K562 (cell line): Measurements from ENCODE around the gene TEX53. TPM values are rescaled to one million over a fixed set of nuclear protein-coding genes. Genes with fewer than 3 reads are reported as not detected.

Experiments used
- ATAC-seq: fragments of 200-7000 bp; cut with Tn5 transposase; 3 replicates; pipeline ENCODE4 v1.9.1; 2020; ENCODE audit warnings: moderate library complexity
- BruUV-seq: library from RNA; stranded (reverse); fragments of 400-500 nt; replicated peaks from 2 replicates; lab custom pipeline; 2021; lab: Mats Ljungman, UMichigan
- CTCF ChIA-PET: fragments of 300-600 bp; formaldehyde crosslinking; extraction: SDS; loops from one replicate; lab custom pipeline; 2021; ENCODE audit warnings: low intra/inter-chr PET ratio; lab: Yijun Ruan, JAX
- POLR2A ChIA-PET: fragments of 300-600, 350-650 bp; sonication (Branson Sonifier 250); formaldehyde crosslinking; extraction: SDS; loops from one replicate; lab custom pipeline; 2021; ENCODE audit warnings: antibody characterized with exemption, inconsistent platforms; lab: Yijun Ruan, JAX
- DNase-seq, 4 experiments: peaks; one replicate each; pipeline versions ENCODE4 v3.0.0 to v3.0.0-alpha.2; 2011 to 2018; ENCODE audit warnings: low spot score in 3 of 4, mixed read lengths in 3 of 4; ENCODE audit errors: extremely low read depth in 1 of 4
- FAIRE-seq: peaks from 2 replicates; lab custom pipeline; 2011; peaks lifted over from hg19 to GRCh38; lab: Jason Lieb, UNC
- H2AFZ ChIP-seq: 2 replicates; pipeline ENCODE4 v1.6.0; 2011; ENCODE audit warnings: low read depth, low read length, control low read depth, inconsistent platforms
- H3K27ac ChIP-seq: fragments of 200-600 bp; 3 replicates; pipeline ENCODE4 v1.8.0; 2011; ENCODE audit warnings: low read depth, mild to moderate bottlenecking, control low read depth, inconsistent platforms, low read length, moderate library complexity, mixed read lengths; ENCODE audit errors: extremely low read depth
- H3K27me3 ChIP-seq, 2 experiments: fragments of 300-600 bp in 1 of 2; 2 replicates in 1 of 2; 3 replicates in 1 of 2; pipeline versions ENCODE4 v1.6.0 to v1.8.0; 2011; ENCODE audit warnings: inconsistent platforms in 2 of 2, low read length in 2 of 2, mild to moderate bottlenecking in 1 of 2, mixed read lengths in 1 of 2, moderate library complexity in 1 of 2; ENCODE audit not compliant: control insufficient read depth in 2 of 2, insufficient read depth in 2 of 2
- H3K36me3 ChIP-seq: fragments of 300-600 bp; 3 replicates; pipeline ENCODE4 v1.8.0; 2011; ENCODE audit warnings: mild to moderate bottlenecking, low read length, inconsistent platforms; ENCODE audit not compliant: control insufficient read depth, insufficient read depth
- H3K4me1 ChIP-seq, 2 experiments: fragments of 200-600 bp in 1 of 2; replicated peaks in 1 of 2; 2 replicates in 1 of 2; 3 replicates in 1 of 2; pipeline versions ENCODE4 v1.5.1 to v1.8.0; 2011; ENCODE audit warnings: inconsistent platforms in 2 of 2, low read length in 2 of 2, mild to moderate bottlenecking in 1 of 2, mixed read lengths in 1 of 2, moderate library complexity in 1 of 2; ENCODE audit not compliant: control insufficient read depth in 2 of 2, insufficient read depth in 2 of 2
- H3K4me2 ChIP-seq: 2 replicates; pipeline ENCODE4 v1.6.1; 2011; ENCODE audit warnings: low read length, control low read depth, inconsistent platforms, mixed read lengths; ENCODE audit not compliant: insufficient read depth
- H3K4me3 ChIP-seq: fragments of 200-600 bp; sonication (generic), shearing (Covaris generic); 2 replicates; pipeline ENCODE4 v1.5.1; 2016; ENCODE audit warnings: control low read depth, inconsistent platforms
- H3K79me2 ChIP-seq: fragments of 200-600 bp; 3 replicates; pipeline ENCODE4 v1.8.0; 2011; ENCODE audit warnings: low read length, inconsistent platforms; ENCODE audit not compliant: control insufficient read depth, insufficient read depth
- H3K9ac ChIP-seq, 2 experiments: 2 replicates each; pipeline versions ENCODE4 v1.6.0 to v1.6.1; 2011; ENCODE audit warnings: low read depth in 2 of 2, low read length in 2 of 2, control low read depth in 1 of 2, inconsistent platforms in 1 of 2, mild to moderate bottlenecking in 1 of 2, mixed read lengths in 1 of 2; ENCODE audit not compliant: insufficient read depth in 1 of 2
- H3K9me1 ChIP-seq: one replicate; pipeline ENCODE4 v1.6.0; 2011; ENCODE audit warnings: inconsistent platforms, mild to moderate bottlenecking, low read length, moderate library complexity; ENCODE audit not compliant: control insufficient read depth, insufficient read depth
- H3K9me3 ChIP-seq: replicated peaks from 2 replicates; pipeline ENCODE4 v1.5.1; 2011; ENCODE audit warnings: low read depth, low read length, inconsistent platforms; ENCODE audit not compliant: control insufficient read depth, insufficient read depth
- H4K20me1 ChIP-seq: replicated peaks from 2 replicates; pipeline ENCODE4 v1.6.1; 2011; ENCODE audit warnings: low read length, inconsistent platforms, mixed read lengths; ENCODE audit not compliant: control insufficient read depth, insufficient read depth
- CBX2 ChIP-seq: fragments of 200-600 bp; sonication (generic); IDR thresholded peaks from one replicate; pipeline ENCODE4 v1.6.1; 2012; ENCODE audit warnings: mild to moderate bottlenecking, low read length, inconsistent platforms; ENCODE audit not compliant: insufficient read depth, poor library complexity, severe bottlenecking
- HDGF ChIP-seq: fragments of 450-650 bp; IDR thresholded peaks from 2 replicates; pipeline ENCODE4 v1.6.1; 2016
- L3MBTL2 ChIP-seq: fragments of 450-650 bp; IDR thresholded peaks from 2 replicates; pipeline ENCODE4 v1.6.1; 2016; ENCODE audit warnings: mild to moderate bottlenecking, moderate library complexity
- MEIS2 ChIP-seq: fragments of 450-650 bp; IDR thresholded peaks from 2 replicates; pipeline ENCODE4 v1.6.1; 2014; ENCODE audit warnings: mild to moderate bottlenecking; ENCODE audit not compliant: partially characterized antibody
- NR1H2 ChIP-seq: sonication (generic); formaldehyde crosslinking; IDR thresholded peaks from 2 replicates; pipeline ENCODE4 v1.4.0; 2020; ENCODE audit warnings: mild to moderate bottlenecking, missing genetic modification reagents
- SMAD2 ChIP-seq: fragments of 150-350 bp; IDR thresholded peaks from 2 replicates; pipeline ENCODE4 v1.6.1; 2014; ENCODE audit warnings: low read depth, mild to moderate bottlenecking, low read length
- SP2 ChIP-seq: IDR thresholded peaks from 2 replicates; pipeline ENCODE4 v1.6.1; 2011; ENCODE audit warnings: mild to moderate bottlenecking, low read depth, low read length, moderate library complexity; ENCODE audit not compliant: poor library complexity, severe bottlenecking; ENCODE audit errors: extremely low read depth
- WHSC1 ChIP-seq: IDR thresholded peaks from one replicate; pipeline ENCODE4 v1.6.1; 2012; ENCODE audit warnings: low read length, control low read depth, inconsistent platforms
- ZNF445 ChIP-seq: fragments of 250-450 bp; sonication (Bioruptor Pico); IDR thresholded peaks from 2 replicates; pipeline ENCODE4 v1.4.0; 2020; ENCODE audit warnings: low read depth, mild to moderate bottlenecking, moderate library complexity
- ZNF644 ChIP-seq: fragments of 200-800 bp; sonication (Bioruptor generic); IDR thresholded peaks from 2 replicates; pipeline ENCODE4 v1.6.1; 2016; ENCODE audit warnings: low read depth, missing genetic modification characterization, missing compliant biosample characterization
- WGBS: fragments of 100-300 bp; shearing (Covaris generic); methylation state at CpG from one replicate; pipeline ENCODE4 v1.1.6; 2016; ENCODE audit warnings: low coverage, mixed read lengths; ENCODE audit not compliant: insufficient coverage; ENCODE audit errors: missing lambda C conversion rate; 5-methylcytosine and 5-hydroxymethylcytosine counted together
- in situ Hi-C: fragments of 300-500 bp; cut with MboI; formaldehyde crosslinking; loops from 4 replicates; pipeline ENCODE4 v1.15.0; 2018; ENCODE audit warnings: inconsistent platforms, mixed read lengths
- intact Hi-C: fragments of 100-400 bp; cut with micrococcal nuclease; formaldehyde crosslinking; loops from 2 replicates; pipeline ENCODE4 v1.14.2; 2022
- polyA plus RNA-seq, 8 experiments: library from polyadenylated mRNA; depleted of rRNA in 4 of 8; stranded (reverse) in 5 of 8; unstranded in 3 of 8; fragments of >200 nt; fragmentation: Nextera tagmentation in 2 of 8; fragmentation: Illumina TruSeq in 1 of 8; extraction: Ambion mirVana in 2 of 8; extraction: Trizol in 1 of 8; gene quantifications; 2 replicates each; pipeline versions ENCODE4 v1.2.1 to v1.2.3, GENCODE V29; 2011 to 2014; ENCODE audit warnings: inconsistent platforms in 1 of 8, missing spikeins in 1 of 8
- total RNA-seq, 7 experiments: library from RNA; depleted of rRNA in 6 of 7; stranded (reverse); fragments of >200 nt in 6 of 7; fragmentation: Illumina TruSeq in 2 of 7; extraction: Trizol in 2 of 7; gene quantifications; 2 replicates each; pipeline versions ENCODE4 v1.2.1 to v1.2.3, GENCODE V29; 2011 to 2021; ENCODE audit warnings: low replicate concordance in 1 of 7
- TF ChIP-seq, protein P1 (sequence below): fragments of 250-450 bp; sonication (Bioruptor Pico); IDR thresholded peaks from 2 replicates; pipeline ENCODE4 v1.4.0; 2020

The TEX53 gene
- total and polyA plus RNA-seq, 9 of the 15 experiments (the other 6 are each of a cell fraction or from before 2014, with no cell fraction given), result not detected

DNA sequence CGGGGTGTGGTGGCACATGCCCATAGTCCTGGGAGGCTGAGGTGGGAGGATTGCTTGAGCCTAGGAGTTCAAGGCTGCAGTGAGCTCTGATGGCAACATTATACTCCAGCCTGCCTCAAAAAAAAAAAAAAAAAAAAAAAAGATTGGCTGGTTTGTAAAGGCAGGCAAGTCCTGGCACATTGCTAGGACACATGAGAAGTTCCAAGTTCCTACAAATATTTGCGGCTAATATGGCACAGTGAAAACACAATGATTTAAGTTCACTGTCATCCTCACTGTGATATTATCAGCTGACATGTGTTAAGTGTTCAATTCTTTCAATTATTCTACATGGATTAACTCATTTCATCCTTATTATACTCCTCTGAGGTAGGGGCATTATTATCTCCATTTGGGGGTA lies 26.4 kb downstream of the TEX53 start:
- no peaks in the 10 kb centered on the region for H3K79me2 ChIP-seq
- no peaks in the 10 kb centered on the region for H3K9me1 ChIP-seq
- 0% methylated on average over 2 of the region's 2 CpGs for WGBS
- in situ Hi-C loops, result no loop called here
- no peaks in the 10 kb centered on the region for H4K20me1 ChIP-seq
- no peak overlapping the region for H3K4me3 ChIP-seq
- no peak overlapping the region for H3K4me2 ChIP-seq
- BruUV-seq, result no TSS peak
- peaks cover 71% of the 10 kb centered on the region; the same call in 2 of the 3 replicates for H3K36me3 ChIP-seq
- H2AFZ ChIP-seq, result no peak overlapping the region
- POLR2A ChIA-PET, result no interaction called here
- FAIRE-seq, result no peak
- TF ChIP-seq ZNF445 (no peak), ZNF644 (tag) (no peak), SP2 (no peak), HDGF (no peak), CBX2 (no peak), SMAD2 (no peak), L3MBTL2 (no peak), MEIS2 (no peak), WHSC1 (no peak), NR1H2 (CRISPR knock-in tag) (no peak)
- TF ChIP-seq, protein P1, sequence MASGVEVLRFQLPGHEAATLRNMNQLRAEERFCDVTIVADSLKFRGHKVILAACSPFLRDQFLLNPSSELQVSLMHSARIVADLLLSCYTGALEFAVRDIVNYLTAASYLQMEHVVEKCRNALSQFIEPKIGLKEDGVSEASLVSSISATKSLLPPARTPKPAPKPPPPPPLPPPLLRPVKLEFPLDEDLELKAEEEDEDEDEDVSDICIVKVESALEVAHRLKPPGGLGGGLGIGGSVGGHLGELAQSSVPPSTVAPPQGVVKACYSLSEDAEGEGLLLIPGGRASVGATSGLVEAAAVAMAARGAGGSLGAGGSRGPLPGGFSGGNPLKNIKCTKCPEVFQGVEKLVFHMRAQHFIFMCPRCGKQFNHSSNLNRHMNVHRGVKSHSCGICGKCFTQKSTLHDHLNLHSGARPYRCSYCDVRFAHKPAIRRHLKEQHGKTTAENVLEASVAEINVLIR (CRISPR knock-in tag), result no peak
- TF ChIP-seq, all 486 proteins: peak for 0
- no peak overlapping the region for H3K27ac ChIP-seq
- intact Hi-C loops, result no loop called here
- no peak overlapping the region for H3K9ac ChIP-seq
- CTCF ChIA-PET, result no interaction called here
- DNase-seq (no peak), ATAC-seq (no peak)
- H3K9me3 ChIP-seq, result no peaks in the 10 kb centered on the region
- no peaks in the 10 kb centered on the region for H3K27me3 ChIP-seq
- H3K4me1 ChIP-seq, result no peaks in the 10 kb centered on the region; a peak in 1 of 5 replicates
